Osteocyte (in vitro differentiated cells): ENCODE measurements around the gene HLTF. TPM values are rescaled to one million over a fixed set of nuclear protein-coding genes. Genes with fewer than 3 reads are reported as not detected.

Source experiments
- DNase-seq: peaks from one replicate; pipeline ENCODE4 v3.0.0; 2021; ENCODE audit warnings: mixed read lengths; ENCODE audit not compliant: unreplicated experiment; ENCODE audit errors: extremely low spot score
- H3K27ac Mint-ChIP-seq: one replicate; pipeline ENCODE4 v1.8.0; 2021; ENCODE audit warnings: mild to moderate bottlenecking, mixed read lengths; ENCODE audit not compliant: unreplicated experiment
- H3K27me3 Mint-ChIP-seq: one replicate; pipeline ENCODE4 v1.8.0; 2021; ENCODE audit warnings: mixed read lengths; ENCODE audit not compliant: unreplicated experiment
- H3K36me3 Mint-ChIP-seq: one replicate; pipeline ENCODE4 v1.8.0; 2021; ENCODE audit warnings: mixed read lengths; ENCODE audit not compliant: unreplicated experiment
- H3K4me1 Mint-ChIP-seq: one replicate; pipeline ENCODE4 v1.8.0; 2021; ENCODE audit warnings: mixed read lengths; ENCODE audit not compliant: unreplicated experiment
- H3K4me3 Mint-ChIP-seq: one replicate; pipeline ENCODE4 v1.8.0; 2021; ENCODE audit warnings: mild to moderate bottlenecking, moderate library complexity, mixed read lengths; ENCODE audit not compliant: unreplicated experiment
- H3K9me3 Mint-ChIP-seq: one replicate; pipeline ENCODE4 v1.8.0; 2021; ENCODE audit warnings: mixed read lengths; ENCODE audit not compliant: unreplicated experiment
- CTCF ChIP-seq: fragments of 200-600 bp; sonication (generic); IDR thresholded peaks from 2 replicates; pipeline ENCODE4 v1.5.0; 2021; ENCODE audit warnings: antibody characterized with exemption, mild to moderate bottlenecking, moderate library complexity
- total RNA-seq: library from RNA; stranded (reverse); gene quantifications from 2 replicates; pipeline ENCODE4 v1.2.1, GENCODE V29; 2021

HLTF gene
- total RNA-seq, 1 donor from 2014 or later: 29.2 TPM

DNA sequence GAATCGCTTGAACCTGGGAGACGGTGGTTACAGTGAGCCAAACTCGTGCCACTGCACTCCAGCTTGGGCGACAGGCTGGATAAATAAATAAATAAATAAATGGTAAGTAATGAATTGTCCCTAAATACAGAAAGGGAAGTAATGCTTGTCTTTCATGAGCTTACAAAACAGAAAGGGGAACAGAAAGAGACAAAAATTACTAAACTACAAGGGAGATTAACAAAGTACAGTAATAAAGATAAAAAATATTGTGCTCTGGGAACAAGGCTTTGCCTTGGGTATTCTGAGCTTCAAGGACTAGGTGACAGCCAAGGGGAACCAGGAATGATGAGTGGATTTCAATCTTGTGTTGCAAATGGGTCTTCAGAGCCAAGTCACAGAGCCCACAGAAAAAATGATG lies 9.2 kb upstream of the HLTF start:
- Mint-ChIP-seq H3K4me3 (no peak overlapping the region), H3K9me3 (no peaks in the 10 kb centered on the region), H3K4me1 (no peaks in the 10 kb centered on the region), H3K36me3 (no peaks in the 10 kb centered on the region), H3K27me3 (no peaks in the 10 kb centered on the region), H3K27ac (no peak overlapping the region)
- no peak for DNase-seq
- no peak for TF ChIP-seq CTCF

GRCh38 chr3:149091983-149092382 lies 5.7 kb upstream of the HLTF start:
- H3K27me3 Mint-ChIP-seq: no peaks in the 10 kb centered on the region
- DNase-seq: no peak
- TF ChIP-seq CTCF: no peak
- no peaks in the 10 kb centered on the region for H3K4me1 Mint-ChIP-seq
- no peaks in the 10 kb centered on the region for H3K9me3 Mint-ChIP-seq
- no peaks in the 10 kb centered on the region for H3K36me3 Mint-ChIP-seq
- H3K27ac Mint-ChIP-seq: no peak overlapping the region
- H3K4me3 Mint-ChIP-seq: no peak overlapping the region

GRCh38 chr3:149090907-149091306 lies 4.6 kb upstream of the HLTF start:
- H3K4me3 Mint-ChIP-seq: no peak overlapping the region
- TF ChIP-seq CTCF: no peak
- H3K36me3 Mint-ChIP-seq: no peaks in the 10 kb centered on the region
- no peak for DNase-seq
- no peaks in the 10 kb centered on the region for H3K27me3 Mint-ChIP-seq
- H3K4me1 Mint-ChIP-seq: peaks cover 3% of the 10 kb centered on the region
- H3K27ac Mint-ChIP-seq: no peak overlapping the region
- no peaks in the 10 kb centered on the region for H3K9me3 Mint-ChIP-seq

DNA sequence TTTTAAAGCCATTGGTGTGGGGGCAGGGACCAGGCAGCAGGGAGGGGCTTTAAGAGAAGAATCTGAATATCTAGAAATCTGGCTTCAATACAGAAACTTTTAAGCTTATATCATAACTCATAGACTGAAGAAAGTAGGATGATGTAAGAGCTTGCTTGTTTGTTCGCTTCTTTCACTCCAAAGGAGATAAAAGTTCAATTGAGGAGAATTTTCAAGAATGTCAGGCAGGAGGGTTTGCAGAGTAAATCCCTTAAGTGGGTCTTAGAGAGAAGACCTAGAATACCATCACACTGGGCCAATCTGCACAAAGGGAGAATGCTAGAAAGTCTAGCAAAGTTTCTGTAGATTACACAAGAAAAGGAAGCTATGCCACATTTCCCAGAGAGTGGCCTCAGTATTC lies 4.1 kb upstream of the HLTF start:
- no peak overlapping the region for H3K4me3 Mint-ChIP-seq

DNA sequence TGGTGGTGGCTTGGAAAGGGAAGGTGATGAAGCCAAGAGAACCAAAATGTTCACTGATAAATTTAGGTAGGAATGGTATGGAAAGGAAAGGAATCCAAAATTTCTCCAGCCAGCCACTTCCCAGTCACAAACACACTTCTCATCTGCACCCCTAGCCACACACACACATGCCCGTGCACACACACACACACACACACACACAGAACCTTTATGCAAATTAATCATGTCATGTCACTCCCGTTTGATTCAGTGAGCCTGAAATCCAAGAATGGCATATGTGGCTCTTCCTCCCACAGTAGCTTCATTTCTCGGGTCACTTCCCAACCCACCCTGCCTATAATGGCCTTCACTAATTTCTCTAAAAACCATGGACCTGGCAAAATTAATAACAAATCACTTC lies 3.1 kb upstream of the HLTF start:
- H3K4me3 Mint-ChIP-seq: no peak overlapping the region
- TF ChIP-seq CTCF: no peak
- H3K27ac Mint-ChIP-seq: no peak overlapping the region
- no peaks in the 10 kb centered on the region for H3K27me3 Mint-ChIP-seq
- no peak for DNase-seq
- peaks cover 3% of the 10 kb centered on the region for H3K36me3 Mint-ChIP-seq
- H3K9me3 Mint-ChIP-seq: no peaks in the 10 kb centered on the region
- H3K4me1 Mint-ChIP-seq: peaks cover 16% of the 10 kb centered on the region

More for the DNA sequence above, 4.1 kb upstream of the HLTF start:
- no peaks in the 10 kb centered on the region for H3K9me3 Mint-ChIP-seq
- no peak for DNase-seq
- no peaks in the 10 kb centered on the region for H3K27me3 Mint-ChIP-seq
- H3K4me1 Mint-ChIP-seq: peaks cover 5% of the 10 kb centered on the region
- no peaks in the 10 kb centered on the region for H3K36me3 Mint-ChIP-seq
- TF ChIP-seq CTCF: no peak
- no peak overlapping the region for H3K27ac Mint-ChIP-seq
